SHP77 (cell line): ENCODE measurements around the gene DNM3.

ENCODE experiments used
- DNase-seq, 2 experiments: peaks; one replicate each; lab custom pipeline; 2025; lab: John Stamatoyannopoulos, UW

Gene DNM3

GRCh38 chr1:172107316-172107975, 266.1 kb downstream of the DNM3 start:
- no peak for DNase-seq

DNA sequence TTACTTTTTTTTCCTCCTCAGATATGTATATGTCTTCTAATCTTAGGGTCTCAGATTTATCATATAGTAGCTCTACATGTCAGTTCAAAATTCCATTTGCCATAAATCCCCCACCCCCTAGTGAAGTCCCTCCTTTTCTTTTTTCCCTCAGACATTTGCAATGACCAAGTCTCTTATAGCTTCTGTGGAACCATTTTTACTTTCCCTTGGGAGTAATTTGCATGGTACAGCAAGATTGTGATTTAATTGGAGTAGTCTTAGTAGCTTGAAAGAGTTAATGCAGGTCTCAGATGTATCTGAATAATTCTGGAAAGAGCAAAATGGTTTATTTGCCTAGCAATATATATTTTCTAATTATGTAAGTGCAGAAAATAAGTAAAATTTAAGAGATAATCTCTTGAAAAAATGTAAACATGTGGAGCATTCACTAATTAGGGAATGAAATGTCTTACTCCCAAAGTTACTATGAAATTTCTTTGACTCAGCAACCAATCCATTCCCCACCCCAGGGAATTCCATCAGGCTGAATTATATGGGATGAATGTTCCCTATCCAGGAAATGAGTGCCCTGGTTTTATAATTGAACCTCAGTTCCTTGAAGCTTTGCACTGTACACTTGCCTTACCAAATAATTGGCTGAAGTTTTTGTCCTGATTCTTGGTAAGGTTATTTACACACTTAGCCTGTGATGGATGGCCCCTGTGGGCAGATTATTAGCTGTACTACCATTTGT, 267.0 kb downstream of the DNM3 start:
- no peak for DNase-seq

GRCh38 chr1:172109359-172109758, 268.1 kb downstream of the DNM3 start:
- DNase-seq, result no peak

- DNase-seq, result no peak
Measured at GRCh38 chr1:172112576-172112975, 271.3 kb downstream of the DNM3 start.

- DNase-seq, result no peak
Measured at GRCh38 chr1:172117800-172118199, 276.5 kb downstream of the DNM3 start.

DNA sequence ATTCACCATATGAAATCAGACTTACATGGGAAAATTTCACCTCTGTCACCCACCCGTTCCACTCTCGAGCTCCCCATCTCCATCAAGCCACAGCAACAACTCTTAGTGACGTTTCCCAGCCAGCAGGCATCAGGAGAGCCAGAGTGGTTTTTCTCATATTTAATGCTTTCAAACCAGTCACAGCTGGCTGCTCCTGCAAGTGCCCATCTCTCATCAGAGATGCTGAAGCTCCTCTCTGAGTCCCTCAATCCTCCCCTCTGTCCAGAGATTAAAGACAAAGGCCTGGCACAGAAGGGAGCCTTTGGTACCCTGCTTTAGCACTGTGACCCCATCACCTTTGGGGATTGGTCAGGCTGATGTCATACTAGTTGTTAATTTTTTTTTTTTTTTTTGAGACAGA, 277.3 kb downstream of the DNM3 start:
- no peak for DNase-seq

GRCh38 chr1:172119184-172119583, 277.9 kb downstream of the DNM3 start:
- DNase-seq, result no peak

- DNase-seq, result no peak
Measured at GRCh38 chr1:172120381-172120780, 279.1 kb downstream of the DNM3 start.

- DNase-seq, result no peak
Measured at GRCh38 chr1:172121081-172121717, 279.9 kb downstream of the DNM3 start.

DNA sequence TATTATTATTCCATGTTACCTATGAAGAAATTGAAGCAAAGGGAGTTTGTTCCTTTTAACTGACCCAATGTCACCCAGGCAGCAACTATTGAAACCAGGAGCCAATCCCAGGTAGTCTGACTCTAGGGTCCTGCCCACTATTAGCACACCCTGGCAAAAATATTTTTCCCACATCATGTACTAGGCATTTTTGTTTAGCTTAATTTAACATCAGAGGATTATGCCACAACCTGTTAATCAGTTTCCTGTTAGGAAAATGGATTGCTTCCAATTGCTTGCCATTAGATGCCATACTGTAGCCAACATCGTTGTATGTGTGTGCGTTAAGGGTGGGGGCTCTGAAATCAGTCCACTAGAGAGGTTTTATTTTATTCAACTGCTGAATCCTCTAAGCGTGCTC, 281.1 kb downstream of the DNM3 start:
- DNase-seq, result no peak

DNA sequence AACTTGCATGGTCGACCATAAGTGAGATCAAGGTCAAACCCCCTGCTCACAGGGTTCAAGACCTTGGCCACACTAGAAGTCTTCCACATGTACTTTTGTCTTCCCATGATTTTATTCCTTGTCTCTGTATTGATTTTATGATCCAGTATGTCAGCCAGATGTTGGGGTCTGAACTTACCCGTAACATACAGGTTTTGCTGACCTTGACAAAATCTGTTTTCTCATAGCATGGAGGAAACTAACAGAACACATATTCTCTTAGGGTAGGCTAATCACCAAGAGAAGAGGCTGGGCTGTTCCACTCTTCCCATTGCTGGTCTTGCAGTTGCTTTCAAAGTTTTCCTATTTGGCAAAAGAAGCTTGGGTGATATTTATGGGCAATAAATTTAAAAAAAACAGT, 284.0 kb downstream of the DNM3 start:
- DNase-seq, result no peak

- no peak for DNase-seq
Measured at GRCh38 chr1:172125812-172126430, 284.6 kb downstream of the DNM3 start.

DNA sequence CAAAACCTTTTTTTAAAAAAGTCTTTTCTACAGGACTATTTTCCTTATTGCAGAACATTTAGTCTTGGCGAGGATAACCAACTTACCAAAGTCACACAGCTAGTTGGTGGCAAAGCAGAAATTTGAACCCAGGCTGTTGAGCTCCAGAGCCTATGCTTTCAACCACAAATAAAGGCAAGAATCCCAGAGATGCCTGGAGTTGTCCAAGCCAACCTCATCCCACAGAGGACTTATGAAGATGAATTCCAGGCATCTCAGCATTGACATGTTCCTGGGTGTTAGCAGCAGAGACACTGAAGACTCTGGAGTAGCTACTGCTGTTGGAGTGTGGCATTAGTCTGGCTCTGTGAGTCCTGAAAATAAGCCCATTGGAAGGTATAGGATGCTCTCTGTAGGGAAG, 291.5 kb downstream of the DNM3 start:
- no peak for DNase-seq

- DNase-seq, result no peak
Measured at GRCh38 chr1:172134087-172134731, 292.9 kb downstream of the DNM3 start.

DNA sequence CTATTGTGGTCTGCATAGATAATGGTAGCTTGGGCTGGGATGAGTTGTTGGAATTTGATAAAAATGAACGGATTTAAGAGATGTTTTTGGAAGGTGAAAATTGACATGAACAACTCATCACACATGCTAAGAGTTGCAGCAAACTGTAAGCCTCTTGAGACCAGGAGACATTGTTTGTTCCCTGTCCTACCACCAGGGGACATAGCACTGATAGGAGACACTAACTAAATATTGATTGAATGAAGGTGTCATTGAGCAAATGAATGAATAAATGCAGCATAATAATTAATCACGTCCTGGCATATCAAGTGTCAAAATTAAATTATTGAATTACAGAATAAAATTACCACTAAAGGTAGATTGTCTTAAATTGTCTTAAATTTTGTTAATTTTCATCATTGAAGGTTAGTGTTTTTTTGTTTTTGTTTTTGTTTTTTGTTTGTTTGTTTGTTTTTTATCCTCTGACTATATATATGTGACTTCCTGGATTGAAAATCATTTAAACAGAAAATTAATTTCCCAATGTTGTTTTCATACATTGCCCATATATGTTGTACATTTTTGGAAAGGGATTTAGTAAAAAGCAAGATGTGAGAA, 293.9 kb downstream of the DNM3 start:
- DNase-seq, result no peak

- DNase-seq, result no peak
Measured at GRCh38 chr1:172135978-172136610, 294.8 kb downstream of the DNM3 start.

- no peak for DNase-seq
Measured at GRCh38 chr1:172136925-172137324, 295.6 kb downstream of the DNM3 start.

DNA sequence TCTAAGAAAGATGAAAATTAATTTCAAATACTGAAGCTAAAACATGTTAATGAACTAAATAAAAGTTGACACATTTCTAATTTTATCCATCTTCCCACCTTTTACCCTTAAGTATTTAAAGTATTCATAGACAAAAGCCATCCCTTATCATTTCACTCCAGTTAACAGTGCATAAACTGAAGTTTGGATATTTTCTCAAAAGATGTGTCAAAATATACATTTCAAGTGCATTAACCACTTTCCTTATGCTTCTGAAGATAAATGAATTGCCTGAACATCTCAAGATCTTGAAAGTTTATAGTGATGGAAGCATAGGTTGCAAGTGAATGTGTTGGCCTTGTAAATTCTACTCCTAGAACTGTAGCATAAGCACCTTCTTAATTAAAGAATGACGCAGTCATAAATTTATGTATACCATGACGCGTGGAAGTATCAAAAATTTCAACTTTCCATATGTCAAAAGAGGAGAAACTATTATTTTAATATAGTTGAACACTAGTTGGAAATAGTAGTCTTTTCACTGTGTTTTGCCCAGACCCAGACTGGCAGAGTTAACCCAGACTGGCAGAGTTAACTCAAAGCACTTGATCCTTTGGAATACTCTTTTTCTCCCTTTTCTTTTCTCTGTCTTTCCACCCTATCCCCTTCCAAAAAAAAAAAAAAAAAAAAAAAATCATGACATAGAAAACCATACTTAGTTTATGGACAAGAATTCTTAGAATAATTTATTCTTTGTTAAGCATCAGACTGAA, 296.6 kb downstream of the DNM3 start:
- no peak for DNase-seq

DNA sequence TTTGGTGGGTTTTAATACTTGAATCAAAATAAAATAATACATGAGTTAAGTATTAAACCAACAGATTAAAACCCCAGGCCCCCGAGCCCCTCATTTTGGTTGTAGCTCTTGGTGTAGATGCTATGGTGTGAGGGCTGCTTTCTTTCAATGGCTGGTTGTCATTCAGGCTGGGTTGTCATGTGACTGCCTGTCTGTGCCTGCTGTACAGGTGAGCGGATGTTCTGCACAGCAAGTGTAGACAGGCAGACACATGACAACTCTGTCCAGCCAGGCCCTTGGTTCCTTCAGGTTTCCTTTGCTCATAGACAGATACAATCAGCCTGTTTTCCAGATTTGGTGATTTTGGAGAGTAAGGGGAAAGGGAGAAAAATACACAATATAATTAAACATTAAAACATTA, 297.3 kb downstream of the DNM3 start:
- no peak for DNase-seq

- DNase-seq, result no peak
Measured at GRCh38 chr1:172139196-172139595, 297.9 kb downstream of the DNM3 start.

GRCh38 chr1:172140072-172140471, 298.8 kb downstream of the DNM3 start:
- DNase-seq, result no peak
